ENCODE data around the gene SFXN2.

- TF ChIP-seq CTCF (IDR thresholded peaks at IDR 0.05) (no peak), POLR2A (IDR thresholded peaks at IDR 0.05) (no peak)
Observed at GRCh38 chr10:102712089-102712488, 2.3 kb upstream of the SFXN2 start.

Measured in esophagus squamous epithelium (tissue), 4 donors.